ENCODE data around the gene BTBD8.

BTBD8 gene

GRCh38 chr1:92217721-92218120 lies 137.6 kb downstream of the BTBD8 start, which contains the start of gene C1orf146:
Gene C1orf146 (plus strand): TSS chr1:92217915. CDS start chr1:92231421, 13,506 bp downstream.
- Histone ChIP-seq H3K9me3 (ENCODE audit: control insufficient read depth, low read length) (no peaks in the 10 kb centered on the region), H2BK12ac (ENCODE audit: low read length in 2 of 2) (no peak within 1 kb of the TSS), H3K79me1 (replicated peaks; ENCODE audit: low read length, poor library complexity, severe bottlenecking) (no peaks in the 10 kb centered on the region), H2BK15ac (ENCODE audit: low read depth, poor library complexity, severe bottlenecking) (no peak within 1 kb of the TSS), H3K4me2 (ENCODE audit: low read length, poor library complexity, severe bottlenecking) (no peak within 1 kb of the TSS), H3K4me1 (ENCODE audit: control insufficient read depth, insufficient read depth, low read depth, low read length) (no peaks in the 10 kb centered on the region), H3K4ac (ENCODE audit: low read depth in 1 of 2, low read length in 2 of 2) (no peak within 1 kb of the TSS), H4K8ac (ENCODE audit: low read length) (no peak within 1 kb of the TSS), H3K27ac (ENCODE audit: low read length, poor library complexity, severe bottlenecking) (no peak within 1 kb of the TSS), H3K27me3 (ENCODE audit: control insufficient read depth in 1 of 2, insufficient read depth in 1 of 2, low read length in 2 of 2) (no peaks in the 10 kb centered on the region), H3K4me3 (ENCODE audit: insufficient read depth in 1 of 2, low read depth in 1 of 2, low read length in 2 of 2) (no peak within 1 kb of the TSS), H4K91ac (ENCODE audit: low read length) (no peak within 1 kb of the TSS), H2AFZ (ENCODE audit: low read depth, low read length) (no peak within 1 kb of the TSS), H3K36me3 (ENCODE audit: control insufficient read depth in 1 of 2, insufficient read depth in 2 of 2, low read depth in 1 of 2, low read length in 2 of 2) (no peaks in the 10 kb centered on the region), H2BK5ac (ENCODE audit: low read depth, low read length, poor library complexity, severe bottlenecking) (no peak within 1 kb of the TSS), H3K14ac (ENCODE audit: low read length in 2 of 2) (no peak within 1 kb of the TSS), H2BK120ac (ENCODE audit: low read depth, low read length) (no peak within 1 kb of the TSS), H3K23ac (ENCODE audit: low read length in 2 of 2) (no peak within 1 kb of the TSS), H3K18ac (ENCODE audit: low read depth in 1 of 2, low read length in 2 of 2) (no peak within 1 kb of the TSS), H3K9ac (ENCODE audit: low read length) (no peak within 1 kb of the TSS), H2AK5ac (ENCODE audit: low read length, severe bottlenecking) (no peak within 1 kb of the TSS)
- no peak for DNase-seq
- WGBS, result 93% methylated on average over 27 of the region's 27 CpGs

- Histone ChIP-seq H2AK5ac (ENCODE audit: low read length, severe bottlenecking) (no peak overlapping the region), H2BK120ac (ENCODE audit: low read depth, low read length) (no peak overlapping the region), H3K23ac (ENCODE audit: low read length in 2 of 2) (no peak overlapping the region), H3K27me3 (ENCODE audit: control insufficient read depth in 1 of 2, insufficient read depth in 1 of 2, low read length in 2 of 2) (no peaks in the 10 kb centered on the region), H4K8ac (ENCODE audit: low read length) (no peak overlapping the region), H3K4ac (ENCODE audit: low read depth in 1 of 2, low read length in 2 of 2) (no peak overlapping the region), H4K91ac (ENCODE audit: low read length) (no peak overlapping the region), H3K4me1 (ENCODE audit: control insufficient read depth, insufficient read depth, low read depth, low read length) (no peaks in the 10 kb centered on the region), H3K27ac (ENCODE audit: low read length, poor library complexity, severe bottlenecking) (no peak overlapping the region), H3K9ac (ENCODE audit: low read length) (no peak overlapping the region), H3K9me3 (ENCODE audit: control insufficient read depth, low read length) (no peaks in the 10 kb centered on the region), H3K4me2 (ENCODE audit: low read length, poor library complexity, severe bottlenecking) (no peak overlapping the region), H2AFZ (ENCODE audit: low read depth, low read length) (no peak overlapping the region), H3K79me1 (replicated peaks; ENCODE audit: low read length, poor library complexity, severe bottlenecking) (no peaks in the 10 kb centered on the region), H2BK12ac (ENCODE audit: low read length in 2 of 2) (no peak overlapping the region), H3K4me3 (ENCODE audit: insufficient read depth in 1 of 2, low read depth in 1 of 2, low read length in 2 of 2) (no peak overlapping the region), H2BK15ac (ENCODE audit: low read depth, poor library complexity, severe bottlenecking) (no peak overlapping the region), H2BK5ac (ENCODE audit: low read depth, low read length, poor library complexity, severe bottlenecking) (no peak overlapping the region), H3K14ac (ENCODE audit: low read length in 2 of 2) (no peak overlapping the region), H3K18ac (ENCODE audit: low read depth in 1 of 2, low read length in 2 of 2) (no peak overlapping the region), H3K36me3 (ENCODE audit: control insufficient read depth in 1 of 2, insufficient read depth in 2 of 2, low read depth in 1 of 2, low read length in 2 of 2) (no peaks in the 10 kb centered on the region)
- WGBS, result 87% methylated on average over 14 of the region's 14 CpGs
- no peak for DNase-seq
Measured at GRCh38 chr1:92218559-92218958, 138.4 kb downstream of the BTBD8 start.

GRCh38 chr1:92219028-92219427 lies 138.9 kb downstream of the BTBD8 start:
- no peak overlapping the region for H2BK120ac ChIP-seq (ENCODE audit: low read depth, low read length)
- no peak overlapping the region for H2AK5ac ChIP-seq (ENCODE audit: low read length, severe bottlenecking)
- H3K9me3 ChIP-seq (ENCODE audit: control insufficient read depth, low read length), result no peaks in the 10 kb centered on the region
- no peaks in the 10 kb centered on the region for H3K27me3 ChIP-seq (ENCODE audit: control insufficient read depth in 1 of 2, insufficient read depth in 1 of 2, low read length in 2 of 2)
- no peaks in the 10 kb centered on the region for H3K79me1 ChIP-seq (replicated peaks; ENCODE audit: low read length, poor library complexity, severe bottlenecking)
- H3K18ac ChIP-seq (ENCODE audit: low read depth in 1 of 2, low read length in 2 of 2), result no peak overlapping the region
- no peak overlapping the region for H3K9ac ChIP-seq (ENCODE audit: low read length)
- H3K4me3 ChIP-seq (ENCODE audit: insufficient read depth in 1 of 2, low read depth in 1 of 2, low read length in 2 of 2), result no peak overlapping the region
- H3K4ac ChIP-seq (ENCODE audit: low read depth in 1 of 2, low read length in 2 of 2), result no peak overlapping the region
- no peak overlapping the region for H3K27ac ChIP-seq (ENCODE audit: low read length, poor library complexity, severe bottlenecking)
- H4K91ac ChIP-seq (ENCODE audit: low read length), result no peak overlapping the region
- H3K4me1 ChIP-seq (ENCODE audit: control insufficient read depth, insufficient read depth, low read depth, low read length), result no peaks in the 10 kb centered on the region
- no peak overlapping the region for H2BK12ac ChIP-seq (ENCODE audit: low read length in 2 of 2)
- H3K14ac ChIP-seq (ENCODE audit: low read length in 2 of 2), result no peak overlapping the region
- H3K4me2 ChIP-seq (ENCODE audit: low read length, poor library complexity, severe bottlenecking), result no peak overlapping the region
- H2AFZ ChIP-seq (ENCODE audit: low read depth, low read length), result no peak overlapping the region
- no peaks in the 10 kb centered on the region for H3K36me3 ChIP-seq (ENCODE audit: control insufficient read depth in 1 of 2, insufficient read depth in 2 of 2, low read depth in 1 of 2, low read length in 2 of 2)
- H4K8ac ChIP-seq (ENCODE audit: low read length), result no peak overlapping the region
- no peak for DNase-seq
- H3K23ac ChIP-seq (ENCODE audit: low read length in 2 of 2), result no peak overlapping the region
- H2BK15ac ChIP-seq (ENCODE audit: low read depth, poor library complexity, severe bottlenecking), result no peak overlapping the region
- no peak overlapping the region for H2BK5ac ChIP-seq (ENCODE audit: low read depth, low read length, poor library complexity, severe bottlenecking)

- Histone ChIP-seq H3K9ac (ENCODE audit: low read length) (no peak overlapping the region), H3K27me3 (ENCODE audit: control insufficient read depth in 1 of 2, insufficient read depth in 1 of 2, low read length in 2 of 2) (no peaks in the 10 kb centered on the region), H3K23ac (ENCODE audit: low read length in 2 of 2) (no peak overlapping the region), H4K91ac (ENCODE audit: low read length) (no peak overlapping the region), H3K4me2 (ENCODE audit: low read length, poor library complexity, severe bottlenecking) (no peak overlapping the region), H3K36me3 (ENCODE audit: control insufficient read depth in 1 of 2, insufficient read depth in 2 of 2, low read depth in 1 of 2, low read length in 2 of 2) (no peaks in the 10 kb centered on the region), H3K79me1 (replicated peaks; ENCODE audit: low read length, poor library complexity, severe bottlenecking) (no peaks in the 10 kb centered on the region), H3K4me1 (ENCODE audit: control insufficient read depth, insufficient read depth, low read depth, low read length) (no peaks in the 10 kb centered on the region), H4K8ac (ENCODE audit: low read length) (no peak overlapping the region), H2AFZ (ENCODE audit: low read depth, low read length) (no peak overlapping the region), H3K18ac (ENCODE audit: low read depth in 1 of 2, low read length in 2 of 2) (no peak overlapping the region), H2AK5ac (ENCODE audit: low read length, severe bottlenecking) (no peak overlapping the region), H3K4me3 (ENCODE audit: insufficient read depth in 1 of 2, low read depth in 1 of 2, low read length in 2 of 2) (no peak overlapping the region), H3K9me3 (ENCODE audit: control insufficient read depth, low read length) (no peaks in the 10 kb centered on the region), H3K4ac (ENCODE audit: low read depth in 1 of 2, low read length in 2 of 2) (no peak overlapping the region), H2BK5ac (ENCODE audit: low read depth, low read length, poor library complexity, severe bottlenecking) (no peak overlapping the region), H2BK12ac (ENCODE audit: low read length in 2 of 2) (no peak overlapping the region), H2BK120ac (ENCODE audit: low read depth, low read length) (no peak overlapping the region), H2BK15ac (ENCODE audit: low read depth, poor library complexity, severe bottlenecking) (no peak overlapping the region), H3K27ac (ENCODE audit: low read length, poor library complexity, severe bottlenecking) (no peak overlapping the region), H3K14ac (ENCODE audit: low read length in 2 of 2) (no peak overlapping the region)
- no CpG with 5 or more reads among the region's 3 CpGs for WGBS
- no peak for DNase-seq
Measured at GRCh38 chr1:92228401-92228800, 148.3 kb downstream of the BTBD8 start.

Data from mesenchymal stem cell (in vitro differentiated cells and primary cell).